ENCODE data around the gene CRACDL.

- TF ChIP-seq CTCF (conservative IDR thresholded peaks at IDR 0.05; ENCODE audit: low read depth, low read length) (no peak), EZH2 (IDR thresholded peaks at IDR 0.05; ENCODE audit: low read length, unreplicated experiment) (no peak)
Observed at GRCh38 chr2:98937906-98938305, 1.9 kb upstream of the CRACDL start.

All from PC-3 (cell line).